Measurements from ENCODE around the gene ARGLU1.

- no peak for TF ChIP-seq CTCF (IDR thresholded peaks at IDR 0.05)
- TF ChIP-seq POLR2A (IDR thresholded peaks at IDR 0.05), result no peak
These were observed 27.3 kb downstream of the ARGLU1 start for GRCh38 chr13:106540613-106541012.

Data from adrenal gland (tissue), 5 donors.